B cell (primary cell): Measurements from ENCODE around the gene LYZ. TPM values are rescaled to one million over a fixed set of nuclear protein-coding genes. Genes with fewer than 3 reads are reported as not detected.

Experiments
- ATAC-seq: fragments of 200-7000 bp; cut with Tn5 transposase; one replicate; pipeline ENCODE4 v1.10.0; 2021; ENCODE audit warnings: low read depth, mild to moderate bottlenecking, moderate number of reproducible peaks, moderate library complexity
- CTCF ChIA-PET: fragments of 350-600 bp; sonication (Branson Sonifier 250); formaldehyde crosslinking; loops from one replicate; lab custom pipeline; 2021; ENCODE audit warnings: antibody characterized with exemption, inconsistent platforms; lab: Charles Lee
- POLR2A ChIA-PET: fragments of 350-600 bp; sonication (Branson Sonifier 250); formaldehyde crosslinking; loops from one replicate; lab custom pipeline; 2021; ENCODE audit warnings: antibody characterized with exemption; lab: Charles Lee
- DNase-seq: peaks from one replicate; pipeline ENCODE4 v3.0.0; 2013
- H2AFZ ChIP-seq: 2 replicates; pipeline ENCODE4 v1.6.1; 2012; ENCODE audit warnings: mild to moderate bottlenecking, low read depth, low read length; ENCODE audit not compliant: insufficient read depth, poor library complexity, severe bottlenecking
- H3K27ac ChIP-seq, 2 donors: 1 replicate in 1 of 2; 2 replicates in 1 of 2; pipeline ENCODE4 v1.5.1; 2012 to 2013; ENCODE audit warnings: low read length in 2 of 2, mild to moderate bottlenecking in 2 of 2, moderate library complexity in 1 of 2
- H3K27me3 ChIP-seq, 4 experiments: fragments of 200-600 bp in 1 of 4; sonication (generic) in 1 of 4; replicated peaks in 1 of 4; 1 replicate in 2 of 4; 2 replicates in 2 of 4; pipeline versions ENCODE4 v1.6.1 to v1.7.0; 2013 to 2016; ENCODE audit warnings: low read length in 3 of 4, mild to moderate bottlenecking in 2 of 4, mixed read lengths in 1 of 4, moderate library complexity in 1 of 4; ENCODE audit not compliant: insufficient read depth in 4 of 4, control insufficient read depth in 3 of 4; ENCODE audit errors: control extremely low read depth in 1 of 4
- H3K36me3 ChIP-seq, 2 experiments: replicated peaks in 1 of 2; 1 replicate in 1 of 2; 2 replicates in 1 of 2; pipeline versions ENCODE4 v1.6.1 to v1.7.1; 2013; ENCODE audit warnings: low read length in 1 of 2; ENCODE audit not compliant: insufficient read depth in 2 of 2, control insufficient read depth in 1 of 2; ENCODE audit errors: control extremely low read depth in 1 of 2, extremely low read depth in 1 of 2
- H3K4me1 ChIP-seq, 2 donors: fragments of 200-600 bp in 1 of 2; sonication (generic) in 1 of 2; 1 replicate in 1 of 2; 2 replicates in 1 of 2; pipeline versions ENCODE4 v1.5.1 to v1.6.1; 2013 to 2017; ENCODE audit warnings: low read length in 2 of 2; ENCODE audit not compliant: control insufficient read depth in 2 of 2, insufficient read depth in 2 of 2
- H3K4me2 ChIP-seq: replicated peaks from 2 replicates; pipeline ENCODE3; 2012; ENCODE audit warnings: mild to moderate bottlenecking, low read depth, low read length; ENCODE audit not compliant: poor library complexity, severe bottlenecking
- H3K4me3 ChIP-seq, 5 experiments: fragments of 200-600 bp in 1 of 5; sonication (generic) in 1 of 5; 1 replicate in 3 of 5; 2 replicates in 2 of 5; pipeline versions ENCODE4 v1.5.1 to v1.7.0; 2011 to 2016; ENCODE audit warnings: low read length in 4 of 5, mild to moderate bottlenecking in 4 of 5, low read depth in 2 of 5, control low read depth in 1 of 5, moderate library complexity in 1 of 5; ENCODE audit not compliant: insufficient read depth in 1 of 5; ENCODE audit errors: control extremely low read depth in 1 of 5, extremely low read depth in 1 of 5
- H3K79me2 ChIP-seq: fragments of 200-600 bp; sonication (generic); one replicate; pipeline ENCODE4 v1.6.0; 2016; ENCODE audit warnings: low read length; ENCODE audit not compliant: control insufficient read depth, insufficient read depth
- H3K9ac ChIP-seq: fragments of 200-600 bp; sonication (generic); 2 replicates; pipeline ENCODE4 v1.6.1; 2017; ENCODE audit warnings: mild to moderate bottlenecking, low read length, moderate library complexity
- H3K9me3 ChIP-seq, 3 donors: one replicate each; pipeline versions ENCODE4 v1.6.1 to v1.7.1; 2013; ENCODE audit warnings: low read length in 2 of 3; ENCODE audit not compliant: control insufficient read depth in 2 of 3, insufficient read depth in 1 of 3; ENCODE audit errors: control extremely low read depth in 1 of 3
- H4K20me1 ChIP-seq: 2 replicates; pipeline ENCODE4 v1.6.0; 2012; ENCODE audit warnings: mild to moderate bottlenecking, low read length; ENCODE audit not compliant: insufficient read depth, control insufficient read depth, poor library complexity, severe bottlenecking
- H3K27ac Mint-ChIP-seq: one replicate; pipeline ENCODE4 v1.8.0; 2021; ENCODE audit warnings: mixed read lengths
- H3K27me3 Mint-ChIP-seq: one replicate; pipeline ENCODE4 v1.8.0; 2021; ENCODE audit warnings: mixed read lengths
- H3K4me1 Mint-ChIP-seq: one replicate; pipeline ENCODE4 v1.8.0; 2021; ENCODE audit warnings: mixed read lengths
- H3K4me3 Mint-ChIP-seq: one replicate; pipeline ENCODE4 v1.8.0; 2021; ENCODE audit warnings: mixed read lengths
- H3K9me3 Mint-ChIP-seq: one replicate; pipeline ENCODE4 v1.8.0; 2022; ENCODE audit warnings: mixed read lengths; ENCODE audit not compliant: insufficient read depth
- CTCF ChIP-seq: fragments of 200-600 bp; IDR thresholded peaks from one replicate; pipeline ENCODE4 v1.8.0; 2022; ENCODE audit warnings: antibody characterized with exemption, mild to moderate bottlenecking
- EZH2 ChIP-seq: IDR thresholded peaks from 2 replicates; pipeline ENCODE4 v1.6.1; 2012; ENCODE audit warnings: borderline replicate concordance, low read depth, mild to moderate bottlenecking, moderate library complexity, low read length; ENCODE audit not compliant: insufficient read depth, poor library complexity, severe bottlenecking
- WGBS: methylation state at CpG from one replicate; pipeline ENCODE4 v1.1.5; 2013; ENCODE audit warnings: missing lambda C conversion rate; ENCODE audit not compliant: insufficient coverage; 5-methylcytosine and 5-hydroxymethylcytosine counted together
- intact Hi-C: fragments of 100-400 bp; cut with micrococcal nuclease; formaldehyde crosslinking; loops from one replicate; pipeline ENCODE4 v1.10.0; 2022
- polyA plus RNA-seq: library from polyadenylated mRNA; depleted of rRNA; stranded (reverse); fragments of >200 nt; gene quantifications from 2 replicates; pipeline ENCODE4 v1.2.3, GENCODE V29; 2012
- total RNA-seq, 2 donors: library from RNA; stranded (reverse); fragments of 120-200 nt in 1 of 2; gene quantifications; 1 replicate in 1 of 2; 2 replicates in 1 of 2; pipeline versions ENCODE4 v1.2.3 to v1.2.4, GENCODE V29; 2013 to 2022

LYZ gene
- total and polyA plus RNA-seq, 2 donors (not counting 1 experiment from before 2014, with no cell fraction given) = 8.5 to 22.7 TPM

DNA sequence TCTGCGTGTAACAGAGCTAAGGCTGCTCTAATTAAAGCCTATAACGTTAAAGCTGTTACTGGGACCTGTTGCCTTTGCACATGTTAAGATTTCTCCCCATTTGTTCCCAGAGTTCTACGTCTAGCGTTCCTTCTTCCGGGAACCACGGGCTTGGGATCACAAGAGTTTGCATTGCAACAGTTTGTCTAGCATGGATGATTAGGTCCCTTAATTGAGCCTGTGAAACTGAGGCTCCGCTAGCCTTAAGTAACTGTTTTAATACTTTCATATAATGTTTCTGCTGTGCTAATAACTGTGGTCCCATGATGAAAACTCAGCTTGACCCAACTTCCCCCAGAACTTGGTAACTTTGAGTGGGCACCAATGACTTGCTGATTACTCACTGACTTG lies 16.7 kb upstream of the LYZ start:
- H3K27me3 ChIP-seq = no peaks in the 10 kb centered on the region
- no peaks in the 10 kb centered on the region for H4K20me1 ChIP-seq
- peak overlapping the region; percentile 87 for H3K4me2 ChIP-seq
- peak overlapping the region; percentile 97 for H2AFZ ChIP-seq
- H3K79me2 ChIP-seq = no peaks in the 10 kb centered on the region
- H3K27ac ChIP-seq = peak overlapping the region; percentile 83 to 86
- intact Hi-C loops = loop anchor here (2.0 to 10.0 kb wide), 2 partner anchors 25 to 87 kb away; no protein-coding TSS in a partner anchor
- ChIA-PET CTCF (interaction anchor here (0.5 to 3.3 kb wide), 4 partner anchors 7 to 239 kb away, joined by 3 to 21 read pairs (median 6); no protein-coding TSS in a partner anchor), POLR2A (interaction anchor here (1.8 kb wide), 1 partner anchor 92 kb away, joined by 4 read pairs; the partner anchor contains the start of gene CPSF6)
- no peak for ATAC-seq
- H3K9me3 Mint-ChIP-seq = no peaks in the 10 kb centered on the region
- H3K4me3 ChIP-seq = peak overlapping the region; percentile 46 to 74 (median 65)
- no peaks in the 10 kb centered on the region for H3K9me3 ChIP-seq
- peaks cover 23% of the 10 kb centered on the region for H3K4me1 Mint-ChIP-seq
- H3K36me3 ChIP-seq = no peaks in the 10 kb centered on the region
- peaks cover 15 to 20% of the 10 kb centered on the region in 2 donors for H3K4me1 ChIP-seq
- H3K27me3 Mint-ChIP-seq = no peaks in the 10 kb centered on the region
- peak overlapping the region; percentile 93 for H3K27ac Mint-ChIP-seq
- peak overlapping the region; percentile 77 for H3K9ac ChIP-seq
- TF ChIP-seq CTCF = no peak
- peak overlapping the region; percentile 91 for H3K4me3 Mint-ChIP-seq
- 45% methylated on average over 6 of the region's 7 CpGs for WGBS
- no peak for DNase-seq

- Histone ChIP-seq H3K27ac (no peak overlapping the region), H3K4me1 (peaks cover 18 to 20% of the 10 kb centered on the region in 2 donors), H3K27me3 (no peaks in the 10 kb centered on the region), H3K4me3 (no peak overlapping the region), H3K79me2 (no peaks in the 10 kb centered on the region), H3K36me3 (no peaks in the 10 kb centered on the region), H4K20me1 (no peaks in the 10 kb centered on the region), H3K9me3 (no peaks in the 10 kb centered on the region), H3K9ac (no peak overlapping the region), H2AFZ (peak overlapping the region; percentile 97), H3K4me2 (peak overlapping the region; percentile 87)
- intact Hi-C loops = loop anchor here (2.0 to 10.0 kb wide), 2 partner anchors 25 to 87 kb away; no protein-coding TSS in a partner anchor
- DNase-seq (no peak), ATAC-seq (no peak)
- Mint-ChIP-seq H3K27ac (peak overlapping the region; percentile 63), H3K4me3 (peak overlapping the region; percentile 91), H3K9me3 (no peaks in the 10 kb centered on the region), H3K27me3 (no peaks in the 10 kb centered on the region), H3K4me1 (peaks cover 29% of the 10 kb centered on the region)
- no peak for TF ChIP-seq CTCF
- no peak for TF ChIP-seq EZH2
- 98% methylated on average over 17 of the region's 20 CpGs for WGBS
- CTCF ChIA-PET = interaction anchor here (3.3 kb wide), 1 partner anchor 26 kb away, joined by 21 read pairs; no protein-coding TSS in a partner anchor
- POLR2A ChIA-PET = interaction anchor here (1.8 kb wide), 1 partner anchor 93 kb away, joined by 4 read pairs; the partner anchor contains the start of gene CPSF6
Measured at GRCh38 chr12:69331909-69332684, 16.1 kb upstream of the LYZ start.
